GM18873 (cell line): ENCODE results near the gene KRT28.
"Not testable (repeated sequence)": the region's sequence is repeated elsewhere in the genome, so short reads cannot be mapped to it uniquely, and the experiment has no call there.

Experiments used
- ATAC-seq: cut with Tn5 transposase; IDR thresholded peaks from one replicate; pipeline ENCODE4 v1.9.1; 2021; ENCODE audit warnings: mild to moderate bottlenecking, moderate library complexity, moderate number of reproducible peaks; ENCODE audit not compliant: unreplicated experiment, low FRiP score

KRT28 gene

GRCh38 chr17:40791111-40791510 is 8.6 kb downstream of the KRT28 start:
- no peak for ATAC-seq

- ATAC-seq = no peak
These were observed 17.3 kb downstream of the KRT28 start, which contains the start of gene KRT27 for GRCh38 chr17:40782450-40782849. Gene KRT27, minus strand, starts transcription at chr17:40782550. Its CDS starts 57 bp downstream, at chr17:40782493.

GRCh38 chr17:40779181-40779909 is 20.4 kb downstream of the KRT28 start:
- no peak for ATAC-seq

- no peak for ATAC-seq
These were observed 21.3 kb downstream of the KRT28 start for GRCh38 chr17:40778461-40778860.

GRCh38 chr17:40777971-40778370 is 21.8 kb downstream of the KRT28 start:
- ATAC-seq = no peak

GRCh38 chr17:40777459-40777858 is 22.3 kb downstream of the KRT28 start:
- no peak for ATAC-seq

GRCh38 chr17:40775945-40776344 is 23.8 kb downstream of the KRT28 start:
- no peak for ATAC-seq

GRCh38 chr17:40772101-40772500 is 27.7 kb downstream of the KRT28 start, which contains the start of gene KRT26:
Gene KRT26, minus strand, starts transcription at chr17:40772201. Its CDS starts 88 bp downstream, at chr17:40772113.
- ATAC-seq = no peak

- ATAC-seq = no peak
These were observed 34.1 kb downstream of the KRT28 start for GRCh38 chr17:40765657-40766056.

GRCh38 chr17:40763752-40764151 is 36.0 kb downstream of the KRT28 start:
- ATAC-seq = no peak

GRCh38 chr17:40760105-40761016 is 39.4 kb downstream of the KRT28 start:
- no peak for ATAC-seq

- ATAC-seq = no peak
These were observed 44.5 kb downstream of the KRT28 start, which contains the start of gene KRT25 for GRCh38 chr17:40755231-40755630. Gene KRT25, minus strand, starts transcription at chr17:40755331. Its CDS starts 60 bp downstream, at chr17:40755271.

GRCh38 chr17:40753804-40754203 is 46.0 kb downstream of the KRT28 start:
- no peak for ATAC-seq

- no peak for ATAC-seq
These were observed 48.7 kb downstream of the KRT28 start for GRCh38 chr17:40751065-40751464.

GRCh38 chr17:40750391-40750790 is 49.4 kb downstream of the KRT28 start:
- no peak for ATAC-seq

GRCh38 chr17:40748666-40749065 is 51.1 kb downstream of the KRT28 start:
- not testable (repeated sequence) for ATAC-seq
